NAMALWA (cell line): Measurements from ENCODE around the gene ACO2.
"Not testable (repeated sequence)": the region's sequence is repeated elsewhere in the genome, so short reads cannot be mapped to it uniquely, and the experiment has no call there.

ENCODE experiments used
- DNase-seq: peaks from one replicate; pipeline ENCODE4 v3.0.0-alpha.2; 2015; ENCODE audit warnings: low spot score

The ACO2 gene

DNA sequence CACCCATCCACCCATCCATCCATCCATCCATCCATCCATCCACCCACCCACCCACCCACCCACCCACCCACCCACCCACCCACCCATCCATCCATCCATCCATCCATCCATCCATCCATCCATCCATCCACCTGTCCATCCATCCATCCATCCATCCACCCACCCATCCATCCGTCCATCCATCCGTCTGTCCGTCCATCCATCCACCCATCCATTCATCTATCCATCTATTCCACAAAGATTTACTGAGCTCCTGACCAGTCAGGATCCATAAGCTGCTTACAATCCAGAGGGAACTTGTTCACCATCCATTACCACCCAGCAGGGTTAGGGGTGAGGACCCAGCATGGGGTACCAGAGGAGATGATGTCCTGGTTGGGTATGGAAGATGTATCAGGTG is 103.4 kb downstream of the ACO2 start:
- not testable (repeated sequence) for DNase-seq

DNA sequence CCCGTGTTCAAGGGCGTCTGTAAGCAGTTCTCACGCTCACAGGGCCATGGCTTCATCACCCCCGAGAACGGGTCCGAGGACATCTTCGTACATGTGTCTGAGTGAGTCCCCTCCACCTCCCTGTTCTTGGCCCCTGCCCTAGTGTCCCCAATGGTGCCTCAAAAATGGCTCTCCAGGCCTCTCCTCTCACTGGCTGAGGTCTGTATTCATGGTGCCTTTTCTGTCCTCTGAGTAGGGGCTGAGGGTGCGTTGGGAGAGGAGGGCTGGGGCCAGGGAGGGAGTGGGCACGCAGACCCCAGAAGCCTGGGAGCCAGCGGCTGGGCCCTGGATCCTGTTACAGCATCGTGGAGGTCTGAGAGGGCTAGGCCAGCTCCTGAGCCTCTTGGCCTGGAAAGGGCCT is 104.8 kb downstream of the ACO2 start:
- no peak for DNase-seq

DNA sequence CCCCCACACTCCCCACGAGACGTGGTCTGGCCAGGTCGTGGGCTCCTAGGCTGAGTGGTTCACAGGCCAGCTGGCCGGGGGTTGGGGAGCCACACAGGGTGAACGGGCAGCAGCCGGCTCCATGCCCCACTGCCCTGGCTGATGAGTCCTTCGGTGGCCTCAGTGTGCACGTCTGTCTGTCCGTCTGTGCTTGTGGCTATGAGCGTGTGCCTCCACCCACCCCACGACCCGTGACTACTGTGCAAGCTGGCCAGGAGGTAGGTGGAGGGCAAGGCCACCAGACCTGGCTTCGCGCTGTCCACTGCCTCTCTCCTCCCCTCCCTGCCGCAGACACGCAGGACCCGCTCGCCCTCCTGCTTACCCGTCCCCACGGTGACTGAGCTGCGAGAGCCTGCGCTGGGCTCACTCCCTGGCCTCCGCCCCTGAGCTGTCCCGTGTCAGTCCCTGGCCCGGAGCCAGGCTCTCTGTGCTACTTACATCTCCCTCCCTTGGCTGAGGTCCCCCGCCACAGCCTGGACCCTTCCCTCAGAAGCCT is 106.0 kb downstream of the ACO2 start:
- DNase-seq = no peak

DNA sequence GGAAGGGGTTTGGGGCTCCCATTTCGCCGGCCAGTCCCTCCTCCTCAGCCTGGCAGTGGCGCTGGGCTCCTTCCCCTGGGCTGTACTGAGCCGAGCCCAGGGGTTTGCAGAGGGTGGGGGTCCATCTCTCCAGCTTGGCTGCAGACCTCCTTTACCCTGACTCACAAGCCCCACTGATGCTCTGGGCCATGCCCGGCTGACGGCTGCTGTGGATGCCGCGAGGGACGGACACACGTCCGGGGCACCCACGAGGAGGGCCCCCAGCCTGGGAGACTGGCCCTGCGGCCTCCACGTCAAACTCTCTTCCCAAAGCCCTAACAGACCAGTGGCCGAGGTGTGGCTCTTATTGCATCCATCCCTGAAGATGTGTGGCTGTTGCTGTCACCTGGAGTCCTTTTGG is 106.6 kb downstream of the ACO2 start:
- DNase-seq = no peak

DNA sequence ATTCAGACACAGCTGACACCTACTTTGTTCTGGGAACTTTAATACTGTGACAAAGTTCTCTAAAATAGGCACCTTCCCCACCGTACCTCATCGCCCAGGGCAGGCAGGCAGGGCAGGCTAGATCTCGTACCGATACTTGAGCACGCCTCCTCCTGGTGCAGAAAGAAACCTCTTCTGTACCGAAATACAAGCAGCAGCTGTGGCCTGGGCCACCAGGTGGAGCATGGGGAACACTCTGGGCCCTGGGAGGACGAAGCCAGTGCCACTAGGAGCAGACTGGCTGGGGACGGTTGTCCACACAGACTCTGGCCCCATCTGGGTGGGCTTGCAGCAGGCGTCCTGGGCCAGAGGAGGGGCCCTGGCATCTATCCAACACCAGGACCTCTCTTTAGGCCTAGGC is 108.0 kb downstream of the ACO2 start:
- peak; percentile 87 for DNase-seq

DNA sequence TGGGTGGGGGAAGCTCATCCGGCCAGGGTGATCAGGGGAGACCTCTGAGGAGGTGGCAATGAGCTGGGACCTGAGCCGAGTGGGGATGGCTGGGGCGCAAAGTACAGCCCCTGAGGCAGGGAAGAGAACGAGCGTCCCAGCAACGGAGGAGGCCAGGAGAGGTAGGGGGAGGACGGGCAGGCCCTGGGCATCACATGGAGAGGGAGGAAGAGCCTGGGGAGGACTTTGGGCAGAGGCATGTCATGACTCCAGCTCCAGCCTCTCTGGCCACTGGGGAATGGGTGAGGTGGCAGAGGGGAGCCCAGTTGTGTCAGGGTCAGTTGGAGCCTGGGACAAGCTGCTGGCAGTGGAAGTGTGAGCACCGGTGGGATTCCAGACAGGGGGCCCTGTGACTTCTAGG is 109.2 kb downstream of the ACO2 start:
- DNase-seq = no peak
